Upper lobe of right lung (tissue), 1 donor: ENCODE data around the gene LACTBL1. TPM values are rescaled to one million over a fixed set of nuclear protein-coding genes. Genes with fewer than 3 reads are reported as not detected.

ENCODE experiments used
- ATAC-seq: fragments of 200-7000 bp; cut with Tn5 transposase; one replicate; pipeline ENCODE4 v1.9.1; 2020; ENCODE audit warnings: mild to moderate bottlenecking, moderate library complexity
- DNase-seq: peaks from one replicate; pipeline ENCODE4 v3.0.0-alpha.2; 2020
- H3K27ac ChIP-seq: fragments of 200-600 bp; one replicate; pipeline ENCODE4 v1.8.0; 2022
- H3K27me3 ChIP-seq: fragments of 200-600 bp; one replicate; pipeline ENCODE4 v1.8.0; 2022; ENCODE audit warnings: mild to moderate bottlenecking
- H3K36me3 ChIP-seq: fragments of 200-600 bp; one replicate; pipeline ENCODE4 v1.8.0; 2022
- H3K4me1 ChIP-seq: fragments of 200-600 bp; one replicate; pipeline ENCODE4 v1.8.0; 2022
- H3K4me3 ChIP-seq: fragments of 200-600 bp; one replicate; pipeline ENCODE4 v1.8.0; 2022; ENCODE audit warnings: mild to moderate bottlenecking
- H3K9me3 ChIP-seq: fragments of 200-600 bp; one replicate; pipeline ENCODE4 v1.8.0; 2022
- intact Hi-C: fragments of 100-400 bp; cut with DNase I; formaldehyde crosslinking; loops from one replicate; pipeline ENCODE4 v1.11.0; 2022
- total RNA-seq: library from RNA; stranded (reverse); fragmentation: NEBNext Ultra II Directional; extraction: Animal tissue kit (Norgen Biotek cat#: 25700); gene quantifications from one replicate; pipeline ENCODE4 v1.2.1, GENCODE V29; 2021
- TF ChIP-seq, protein P1 (sequence below): fragments of 200-600 bp; IDR thresholded peaks from one replicate; pipeline ENCODE4 v1.8.0; 2022; ENCODE audit warnings: antibody characterized with exemption
- donor health status: DM: no; HTN: yes; CAD: no; lungs with severe emphysema.

Gene LACTBL1
- total RNA-seq, 1 donor from 2014 or later, result not detected

DNA sequence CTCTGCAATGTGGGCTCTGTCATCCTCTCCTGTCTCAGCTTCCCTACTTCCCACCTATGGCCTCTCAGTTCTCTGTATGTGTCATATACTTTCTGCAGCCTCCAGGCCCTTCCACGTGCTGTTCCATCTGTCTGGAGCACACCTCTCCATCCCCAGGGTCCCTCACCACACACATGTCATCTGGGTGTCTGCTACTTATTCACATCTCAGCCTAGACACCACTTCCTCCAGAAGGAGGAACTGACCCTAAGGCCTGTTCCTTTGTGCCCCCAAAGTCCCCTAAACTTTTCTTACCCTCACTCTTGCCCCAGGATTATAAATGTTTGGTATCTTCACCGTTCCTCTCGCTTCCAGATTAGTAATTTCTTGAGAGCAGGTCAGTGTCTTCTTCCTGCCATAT lies 10.1 kb downstream of the LACTBL1 start:
- ATAC-seq, result no peak
- intact Hi-C loops, result no loop called here
- no peaks in the 10 kb centered on the region for H3K36me3 ChIP-seq

DNA sequence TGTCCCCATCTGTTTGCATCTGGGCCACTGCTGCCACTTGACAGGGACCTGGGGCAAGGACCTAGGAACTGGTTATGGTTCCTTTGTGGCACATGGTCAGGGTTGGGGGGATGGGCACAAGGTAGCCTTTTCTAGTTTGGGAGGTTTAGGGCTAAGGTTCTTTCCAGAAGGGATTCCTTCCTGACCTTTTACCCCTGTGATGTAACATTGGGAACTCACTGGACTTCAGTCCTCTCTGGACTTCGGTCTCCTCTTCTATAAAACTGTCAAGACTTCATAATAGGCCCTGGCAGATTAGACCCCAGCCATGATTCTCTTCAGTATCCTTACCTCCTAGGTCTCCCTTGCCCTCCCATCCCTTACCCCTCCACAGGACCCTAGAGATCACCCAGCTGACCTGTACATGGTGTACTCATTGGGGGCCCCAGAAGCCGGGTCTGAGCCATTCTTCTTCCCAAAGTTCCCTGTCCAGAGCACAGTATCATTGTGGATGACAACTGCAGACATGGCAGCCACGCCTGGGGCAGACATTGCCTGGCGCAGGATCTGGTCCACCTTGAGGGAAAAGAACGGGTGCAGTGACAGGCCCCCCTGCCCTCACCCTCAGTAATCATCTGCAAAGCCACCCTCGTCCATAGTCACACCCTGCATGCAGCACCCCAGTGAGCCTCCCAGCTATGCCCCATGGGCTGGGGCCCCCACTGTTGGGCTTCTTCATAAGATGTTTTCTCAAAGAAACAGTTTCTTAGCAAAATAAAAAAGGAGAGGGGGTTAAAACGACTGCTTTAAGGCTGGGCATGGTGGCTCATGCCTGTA lies 12.9 kb downstream of the LACTBL1 start:
- no peaks in the 10 kb centered on the region for H3K36me3 ChIP-seq
- peaks cover 9% of the 10 kb centered on the region for H3K27me3 ChIP-seq
- no peaks in the 10 kb centered on the region for H3K9me3 ChIP-seq
- intact Hi-C loops, result no loop called here
- no peak overlapping the region for H3K4me3 ChIP-seq
- DNase-seq (no peak), ATAC-seq (no peak)
- H3K27ac ChIP-seq, result no peak overlapping the region
- TF ChIP-seq, protein P1, sequence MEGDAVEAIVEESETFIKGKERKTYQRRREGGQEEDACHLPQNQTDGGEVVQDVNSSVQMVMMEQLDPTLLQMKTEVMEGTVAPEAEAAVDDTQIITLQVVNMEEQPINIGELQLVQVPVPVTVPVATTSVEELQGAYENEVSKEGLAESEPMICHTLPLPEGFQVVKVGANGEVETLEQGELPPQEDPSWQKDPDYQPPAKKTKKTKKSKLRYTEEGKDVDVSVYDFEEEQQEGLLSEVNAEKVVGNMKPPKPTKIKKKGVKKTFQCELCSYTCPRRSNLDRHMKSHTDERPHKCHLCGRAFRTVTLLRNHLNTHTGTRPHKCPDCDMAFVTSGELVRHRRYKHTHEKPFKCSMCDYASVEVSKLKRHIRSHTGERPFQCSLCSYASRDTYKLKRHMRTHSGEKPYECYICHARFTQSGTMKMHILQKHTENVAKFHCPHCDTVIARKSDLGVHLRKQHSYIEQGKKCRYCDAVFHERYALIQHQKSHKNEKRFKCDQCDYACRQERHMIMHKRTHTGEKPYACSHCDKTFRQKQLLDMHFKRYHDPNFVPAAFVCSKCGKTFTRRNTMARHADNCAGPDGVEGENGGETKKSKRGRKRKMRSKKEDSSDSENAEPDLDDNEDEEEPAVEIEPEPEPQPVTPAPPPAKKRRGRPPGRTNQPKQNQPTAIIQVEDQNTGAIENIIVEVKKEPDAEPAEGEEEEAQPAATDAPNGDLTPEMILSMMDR, result no peak
- H3K4me1 ChIP-seq, result no peaks in the 10 kb centered on the region

More for the DNA sequence above, 10.1 kb downstream of the LACTBL1 start:
- no peak for DNase-seq
- no peak overlapping the region for H3K4me3 ChIP-seq
- no peak overlapping the region for H3K27ac ChIP-seq
- no peaks in the 10 kb centered on the region for H3K9me3 ChIP-seq
- H3K4me1 ChIP-seq, result no peaks in the 10 kb centered on the region
- TF ChIP-seq, protein P1, result no peak
- peaks cover 3% of the 10 kb centered on the region for H3K27me3 ChIP-seq

DNA sequence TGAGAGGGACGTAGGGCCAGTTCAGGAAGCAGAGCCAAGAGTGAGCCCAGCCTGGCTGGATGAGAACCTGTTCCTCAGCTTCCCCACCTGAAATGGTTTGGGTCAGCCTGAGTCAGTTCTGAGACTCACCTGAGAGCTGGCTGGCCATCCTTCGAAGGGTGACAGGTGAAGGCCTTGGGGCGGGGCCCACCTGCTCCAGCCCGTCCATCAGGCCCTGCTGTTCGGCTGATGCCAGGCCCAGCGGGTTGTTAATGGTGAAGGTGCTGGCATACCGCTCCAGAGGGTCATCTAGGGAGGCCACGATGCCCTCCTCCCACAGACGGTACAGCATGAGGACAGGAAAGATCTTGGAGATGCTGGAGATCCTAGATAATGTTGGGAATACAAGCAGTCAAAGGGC lies 14.1 kb downstream of the LACTBL1 start:
- Histone ChIP-seq H3K27me3 (peaks cover 17% of the 10 kb centered on the region), H3K27ac (no peak overlapping the region), H3K36me3 (no peaks in the 10 kb centered on the region), H3K9me3 (no peaks in the 10 kb centered on the region), H3K4me3 (no peak overlapping the region), H3K4me1 (no peaks in the 10 kb centered on the region)
- TF ChIP-seq, protein P1, result no peak
- no peak for ATAC-seq
- intact Hi-C loops, result no loop called here
- DNase-seq, result no peak

DNA sequence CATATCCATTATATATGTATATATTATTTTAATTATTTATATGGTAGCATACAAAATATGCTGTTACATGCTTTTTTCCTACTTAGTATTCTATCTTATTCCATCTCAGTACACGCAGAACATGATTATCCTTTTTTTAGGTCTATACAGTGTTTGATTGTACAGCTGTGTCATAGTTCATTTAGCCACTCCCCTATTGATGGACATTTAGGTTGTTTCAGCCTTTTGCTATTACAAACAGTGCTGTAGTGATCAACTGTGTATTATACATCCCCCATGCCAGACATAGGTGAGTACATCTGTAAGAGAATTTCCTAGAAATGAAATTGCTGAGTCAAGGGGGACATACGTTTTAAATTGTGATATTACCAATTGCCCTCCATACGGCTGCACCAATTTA lies 15.6 kb downstream of the LACTBL1 start:
- TF ChIP-seq, protein P1, result no peak
- H3K27me3 ChIP-seq, result peaks cover 32% of the 10 kb centered on the region
- no peaks in the 10 kb centered on the region for H3K4me1 ChIP-seq
- H3K36me3 ChIP-seq, result no peaks in the 10 kb centered on the region
- H3K27ac ChIP-seq, result no peak overlapping the region
- H3K9me3 ChIP-seq, result no peaks in the 10 kb centered on the region
- intact Hi-C loops, result no loop called here
- ATAC-seq (no peak), DNase-seq (no peak)
- H3K4me3 ChIP-seq, result no peak overlapping the region

DNA sequence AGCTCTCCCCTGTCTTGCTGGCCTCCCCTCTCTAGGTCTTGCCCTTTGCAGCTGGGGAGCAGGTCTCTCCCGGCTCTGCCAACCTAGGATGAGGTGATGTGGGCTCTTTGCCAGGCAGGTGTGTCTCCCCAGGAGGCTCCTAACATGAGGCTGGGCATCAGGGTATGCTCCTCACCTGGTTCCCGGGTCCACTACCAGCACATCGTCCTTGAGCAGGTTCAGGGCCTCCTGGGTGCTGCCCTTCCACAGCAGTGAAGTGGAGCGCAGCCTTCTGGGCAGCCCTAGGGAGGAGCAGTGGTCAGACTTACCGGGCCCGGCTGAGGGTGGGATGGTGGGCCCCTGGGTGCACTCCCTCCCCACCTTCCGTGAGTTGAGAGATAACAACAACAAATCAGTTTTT lies 17.5 kb downstream of the LACTBL1 start:
- ATAC-seq, result no peak
- H3K4me1 ChIP-seq, result no peaks in the 10 kb centered on the region
- no peak overlapping the region for H3K27ac ChIP-seq
- no peaks in the 10 kb centered on the region for H3K36me3 ChIP-seq
- H3K27me3 ChIP-seq, result peaks cover 43% of the 10 kb centered on the region
- H3K9me3 ChIP-seq, result no peaks in the 10 kb centered on the region
- intact Hi-C loops, result no loop called here
- TF ChIP-seq, protein P1, result no peak
- H3K4me3 ChIP-seq, result no peak overlapping the region
- DNase-seq, result no peak
